Gastrocnemius medialis (tissue), 4 donors: ENCODE results near the gene UGT1A1.
"Not testable (repeated sequence)": the region's sequence is repeated elsewhere in the genome, so short reads cannot be mapped to it uniquely, and the experiment has no call there.

Source experiments
- CTCF ChIP-seq, 5 experiments: fragments of 450-650 bp in 3 of 5; fragments of 200-600 bp in 2 of 5; sonication (generic) in 2 of 5; IDR thresholded peaks in 4 of 5; conservative IDR thresholded peaks in 1 of 5; 1 replicate in 4 of 5; 2 replicates in 1 of 5; pipeline ENCODE4 v1.5.1; 2016 to 2019; ENCODE audit warnings: antibody characterized with exemption in 5 of 5, mild to moderate bottlenecking in 3 of 5, moderate library complexity in 3 of 5
- POLR2A ChIP-seq, 2 donors: fragments of 450-650 bp; IDR thresholded peaks; one replicate each; pipeline ENCODE4 v1.6.1; 2017; ENCODE audit warnings: antibody characterized with exemption in 2 of 2, mild to moderate bottlenecking in 2 of 2, moderate library complexity in 2 of 2

DNA sequence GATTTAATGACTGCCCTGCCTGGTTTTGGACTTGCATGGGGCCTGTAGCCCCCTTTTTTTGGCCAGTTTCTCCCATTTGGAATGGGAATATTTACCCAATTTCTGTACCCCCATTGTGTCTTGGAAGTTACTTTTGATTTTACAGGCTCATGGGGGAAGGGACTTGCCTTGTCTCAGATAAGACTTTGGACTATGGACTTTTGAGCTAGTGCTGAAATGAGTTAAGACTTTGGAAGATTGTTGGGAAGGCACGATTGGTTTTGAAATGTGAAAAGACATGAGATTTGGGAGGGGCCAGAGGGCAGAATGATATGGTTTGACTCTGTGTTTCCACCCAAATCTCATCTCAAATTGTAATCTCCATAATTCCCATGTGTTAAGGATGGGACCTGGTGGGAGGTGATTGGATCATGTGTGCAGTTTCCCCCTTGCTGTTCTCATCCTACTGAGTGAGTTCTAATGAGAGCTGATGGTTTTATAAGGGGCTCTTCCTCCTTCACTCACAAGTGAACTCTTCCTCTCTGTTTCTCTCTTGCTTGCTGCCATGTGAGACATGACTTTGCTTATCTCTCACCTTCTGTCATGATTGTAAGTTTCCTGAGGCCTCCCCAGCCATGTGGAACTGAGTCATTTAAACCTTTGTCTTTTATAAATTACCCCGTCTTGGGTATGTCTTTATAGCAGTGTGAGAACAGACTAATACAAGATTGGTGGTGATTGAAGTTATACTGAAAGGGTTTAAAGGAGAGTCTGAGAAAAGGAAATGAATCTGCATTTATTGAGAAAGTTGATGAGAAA, 8.7 kb upstream of the UGT1A1 start:
- not testable (repeated sequence) for TF ChIP-seq CTCF (IDR thresholded peaks at IDR 0.05 in 4 of 5, conservative IDR thresholded peaks at IDR 0.05 in 1 of 5); POLR2A (IDR thresholded peaks at IDR 0.05)
